ENCODE results near the gene BIRC7.

GRCh38 chr20:63230800-63231268 lies 4.9 kb upstream of the BIRC7 start:
- no peak for TF ChIP-seq POLR2A (IDR thresholded peaks at IDR 0.05)
- TF ChIP-seq EP300 (IDR thresholded peaks at IDR 0.05) = no peak

Measured in tibial nerve (tissue), 3 donors.